Bone marrow (tissue), 2 donors: ENCODE measurements around the gene XYLT1.

Experiments
- DNase-seq, 2 donors: peaks; one replicate each; lab custom pipeline; 2025; lab: John Stamatoyannopoulos, UW

The XYLT1 gene

GRCh38 chr16:17257426-17258023 is 213.2 kb downstream of the XYLT1 start:
- no peak for DNase-seq

DNA sequence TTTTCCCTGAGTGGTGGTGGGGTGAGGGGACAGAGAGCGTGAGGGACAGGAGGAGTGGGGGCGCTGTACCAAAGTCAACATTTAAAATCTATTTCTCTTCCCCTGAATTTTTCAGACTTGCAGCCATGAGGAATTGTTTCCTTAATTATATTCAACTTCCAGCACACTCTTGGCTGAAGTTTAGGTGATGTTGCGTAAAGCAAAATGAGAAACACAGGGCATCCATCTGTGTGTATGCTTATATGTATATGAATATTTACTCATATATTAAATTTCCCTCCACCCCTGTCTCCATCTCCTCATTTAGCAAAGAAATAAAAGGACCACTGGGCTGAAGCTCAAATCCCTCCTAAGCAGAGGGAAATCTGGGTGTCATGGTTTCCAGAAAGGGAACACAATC is 218.1 kb downstream of the XYLT1 start:
- no peak for DNase-seq

DNA sequence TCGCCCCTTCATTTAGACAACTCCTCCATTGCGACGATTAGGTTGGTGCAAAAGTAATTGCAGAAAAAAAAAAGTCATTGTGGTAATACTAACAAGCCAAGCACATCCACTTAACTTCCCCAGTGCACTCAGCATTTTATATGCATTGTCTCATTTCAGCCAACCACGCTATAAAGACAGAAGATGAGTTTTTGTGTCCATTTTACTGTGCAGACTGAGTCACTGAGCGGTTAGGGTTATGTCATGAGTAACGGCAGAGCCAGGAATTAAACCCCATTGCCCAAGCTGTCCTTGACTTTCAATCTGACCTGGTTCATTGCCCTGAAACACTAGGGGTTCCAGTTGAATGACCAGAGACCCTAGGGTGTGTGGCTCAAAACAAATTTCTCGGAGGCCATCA is 218.7 kb downstream of the XYLT1 start:
- no peak for DNase-seq

GRCh38 chr16:17251496-17251895 is 219.3 kb downstream of the XYLT1 start:
- no peak for DNase-seq

DNA sequence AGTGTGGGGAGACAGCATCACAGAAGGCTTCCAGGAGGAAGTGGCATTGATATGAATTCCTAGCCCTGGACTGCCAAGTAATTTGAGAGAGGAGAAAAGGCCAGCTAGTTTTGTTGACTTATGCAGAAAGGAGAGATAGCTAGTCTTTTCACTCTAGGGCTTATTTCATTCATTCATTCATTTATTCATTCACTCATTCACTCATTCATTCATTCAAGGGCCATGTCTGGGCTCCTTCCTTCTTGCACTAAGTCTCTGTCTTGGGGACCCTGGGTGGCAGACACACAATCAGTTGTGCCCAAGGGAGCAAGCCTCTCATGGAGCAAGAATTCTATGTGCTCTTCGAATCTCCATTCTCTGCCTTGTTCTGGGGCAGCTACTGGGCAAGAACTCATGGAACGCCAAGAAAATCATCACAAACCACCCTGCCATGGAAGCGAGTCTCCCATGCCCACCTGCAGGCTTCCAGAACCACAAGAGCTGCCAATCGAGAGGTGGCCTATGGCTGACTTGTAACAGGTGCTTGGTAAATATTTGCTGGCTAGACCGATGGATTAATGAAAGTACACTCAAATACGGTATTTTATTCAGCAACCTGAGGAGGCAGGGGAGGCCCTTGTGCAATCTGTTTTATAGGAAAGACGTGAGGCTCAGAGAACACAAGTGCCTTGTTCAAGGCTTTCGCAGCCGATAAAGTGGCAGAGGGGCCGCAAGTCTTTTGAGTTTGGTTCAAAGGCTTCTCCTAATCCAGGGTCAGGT is 223.6 kb downstream of the XYLT1 start:
- no peak for DNase-seq

- no peak for DNase-seq
Observed at GRCh38 chr16:17246268-17246885, 224.4 kb downstream of the XYLT1 start.

- DNase-seq: no peak
Observed at GRCh38 chr16:17245776-17246175, 225.0 kb downstream of the XYLT1 start.

DNA sequence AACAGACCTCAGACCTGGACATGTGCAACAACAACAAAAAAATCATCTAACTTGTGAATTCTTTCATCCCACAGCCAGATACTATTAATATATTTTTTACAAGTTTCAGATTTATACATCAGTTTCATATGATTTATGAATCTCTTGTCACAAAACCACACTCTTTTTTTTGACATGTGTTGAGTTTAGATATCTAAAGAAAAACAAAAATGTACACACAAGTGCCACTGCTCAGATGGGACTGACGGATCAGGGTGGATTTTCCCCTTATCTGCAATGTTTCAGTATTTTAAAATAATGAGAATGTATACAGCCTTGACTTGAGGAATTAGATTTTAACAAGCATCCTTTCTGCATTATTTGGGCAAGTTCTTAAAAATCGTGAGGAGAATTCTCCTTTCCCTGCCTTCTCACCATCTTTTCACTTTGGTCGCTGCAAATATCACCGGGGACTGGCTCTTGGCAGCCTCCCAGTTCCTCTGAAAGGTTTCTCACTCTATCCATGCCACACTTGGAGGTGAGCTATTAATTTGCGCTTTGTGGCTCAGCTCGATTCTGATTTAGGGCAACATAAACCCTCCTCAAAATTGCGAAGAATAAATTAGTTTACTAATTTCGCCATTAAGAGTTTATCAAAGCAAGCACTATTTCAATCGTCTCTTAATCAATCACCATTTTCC is 225.7 kb downstream of the XYLT1 start:
- DNase-seq: no peak

DNA sequence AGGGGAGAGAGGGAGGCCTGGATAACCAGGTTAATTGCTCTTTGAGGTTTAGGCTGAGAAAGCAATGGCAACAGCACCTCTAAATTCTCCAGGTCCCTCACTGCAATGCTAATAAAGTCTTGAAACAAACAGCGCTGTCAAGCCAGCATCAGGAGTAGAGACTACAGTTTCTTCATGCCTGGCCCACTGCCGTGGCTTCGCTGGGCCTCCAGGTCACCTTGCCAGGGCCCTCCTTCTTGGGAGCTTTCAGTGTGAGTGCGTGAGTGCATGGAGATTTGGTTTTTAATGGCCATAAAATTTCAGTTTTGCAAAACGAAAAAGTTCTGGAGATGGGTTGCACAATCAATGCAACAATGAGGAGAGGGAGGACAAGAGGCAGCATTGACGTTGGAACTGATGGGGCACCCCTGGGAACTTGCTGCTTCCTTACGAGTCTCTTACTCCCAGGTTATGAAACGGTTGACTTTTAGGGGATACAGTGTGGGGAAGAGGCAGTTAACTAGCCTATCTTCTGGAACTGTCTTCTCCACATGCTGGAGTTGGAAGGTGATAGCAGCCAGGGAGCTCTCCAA is 229.4 kb downstream of the XYLT1 start:
- no peak for DNase-seq

GRCh38 chr16:17238285-17239028 is 232.3 kb downstream of the XYLT1 start:
- peak in 1 of 2 donors; percentile 31 for DNase-seq

DNA sequence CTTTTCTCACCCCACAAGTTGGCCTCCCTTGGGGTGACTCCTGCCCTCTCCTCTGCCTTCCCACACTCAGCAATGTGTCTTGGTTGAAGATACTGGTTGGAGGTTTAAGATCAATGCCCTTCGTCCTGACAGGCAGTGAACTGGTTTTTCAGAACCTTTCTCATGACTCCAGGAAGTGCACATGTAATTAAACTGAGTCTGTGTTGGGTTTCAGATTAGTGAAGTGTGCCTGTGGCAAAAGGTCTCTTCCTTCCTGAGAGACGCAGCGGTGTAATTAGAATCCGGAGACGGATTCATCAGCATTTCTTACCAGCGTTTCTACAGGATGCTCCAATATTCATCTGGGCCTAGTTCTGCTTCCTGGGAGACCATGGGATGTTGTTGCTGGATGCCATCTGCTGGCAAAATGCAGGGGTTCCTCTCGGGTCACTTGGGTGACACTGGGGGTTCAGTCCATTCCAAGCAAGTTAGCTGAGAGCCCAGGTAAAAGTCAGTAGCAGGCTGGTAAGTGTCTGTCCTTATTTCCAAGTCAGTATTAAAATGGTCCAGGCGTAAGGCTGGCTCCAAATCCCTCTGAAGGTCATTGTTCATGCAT is 233.3 kb downstream of the XYLT1 start:
- DNase-seq: peak in 1 of 2 donors; percentile 6

DNA sequence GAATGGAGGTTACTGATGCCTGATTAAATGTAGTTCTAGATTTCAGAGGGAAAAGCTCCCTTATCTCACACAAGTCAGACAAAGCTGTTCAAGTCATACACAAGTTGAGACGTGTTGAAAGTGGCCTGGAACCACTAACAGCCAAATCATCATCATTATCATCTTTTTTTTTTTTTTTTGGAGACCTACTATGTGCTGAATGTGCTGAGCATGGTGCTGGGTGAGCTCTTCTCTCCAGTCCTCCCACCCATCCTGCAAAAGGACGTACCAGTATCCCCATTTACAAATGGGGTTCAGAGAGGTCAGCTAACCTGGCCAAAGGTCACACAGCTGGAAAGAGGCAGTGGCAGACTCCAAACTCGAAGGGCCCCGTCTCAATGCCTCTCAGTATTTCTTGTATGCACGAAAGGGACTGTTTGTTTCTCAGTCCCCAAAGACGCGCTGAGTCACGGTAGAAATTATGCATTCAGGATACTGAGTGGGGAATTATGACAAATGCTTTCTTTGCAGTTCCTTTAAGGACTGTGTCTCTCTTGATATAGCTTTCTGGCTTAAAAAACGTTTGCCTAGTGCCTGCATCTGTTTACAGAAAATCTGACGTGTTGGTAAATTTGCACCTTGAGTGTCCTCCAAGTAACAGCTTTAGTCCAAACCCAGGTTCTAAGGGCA is 235.5 kb downstream of the XYLT1 start:
- DNase-seq: peak; percentile 15 to 76

DNA sequence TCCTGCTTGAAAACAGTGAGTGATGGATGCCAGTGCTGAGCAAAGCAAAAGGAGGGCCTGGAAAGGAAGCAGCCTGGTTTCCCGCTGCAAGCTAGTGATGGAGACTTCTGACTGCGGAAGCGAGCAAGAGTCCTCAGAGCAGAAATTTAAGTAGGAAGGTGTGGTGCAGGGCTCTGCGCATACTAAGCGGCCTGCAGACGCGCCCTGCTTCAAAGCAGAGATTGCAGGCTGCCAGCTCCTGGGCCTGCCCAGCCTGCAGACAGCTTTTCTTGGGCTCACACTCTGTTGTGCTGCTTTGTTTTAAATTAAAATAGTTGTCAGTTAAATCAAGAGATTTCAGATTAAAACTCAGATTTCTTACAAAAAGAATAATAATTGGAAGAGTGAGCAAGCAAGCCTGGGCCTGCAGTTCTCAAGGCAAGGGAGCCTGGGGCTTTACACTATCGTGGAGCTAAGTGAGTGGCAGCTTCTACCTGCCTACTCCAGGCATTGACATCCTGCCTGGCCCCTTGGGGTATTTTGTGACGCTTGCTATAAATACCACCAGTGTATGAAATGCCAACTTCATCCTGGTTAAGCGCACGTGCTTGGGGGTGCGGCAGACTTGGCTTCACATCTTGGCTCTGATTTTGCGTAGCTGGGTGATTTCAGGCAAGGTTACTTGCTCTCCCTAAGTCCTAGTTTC is 237.3 kb downstream of the XYLT1 start:
- no peak for DNase-seq

GRCh38 chr16:17232487-17232886 is 238.3 kb downstream of the XYLT1 start:
- DNase-seq: no peak

DNA sequence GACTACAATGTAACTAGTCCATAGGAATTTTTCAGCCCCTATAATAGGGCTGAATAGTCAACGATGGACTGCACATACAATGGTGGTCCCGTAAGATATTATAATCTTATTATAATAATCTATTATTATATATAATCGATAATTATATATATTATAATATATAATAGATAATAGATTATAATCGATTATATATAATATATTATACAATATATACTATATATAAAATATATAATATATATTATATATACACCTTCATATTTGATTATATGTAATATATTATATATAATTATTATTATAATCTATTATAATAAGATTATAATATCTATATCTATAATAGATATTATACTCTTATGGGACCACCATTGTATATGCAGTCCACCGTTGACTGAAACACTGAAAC is 238.8 kb downstream of the XYLT1 start:
- no peak for DNase-seq

DNA sequence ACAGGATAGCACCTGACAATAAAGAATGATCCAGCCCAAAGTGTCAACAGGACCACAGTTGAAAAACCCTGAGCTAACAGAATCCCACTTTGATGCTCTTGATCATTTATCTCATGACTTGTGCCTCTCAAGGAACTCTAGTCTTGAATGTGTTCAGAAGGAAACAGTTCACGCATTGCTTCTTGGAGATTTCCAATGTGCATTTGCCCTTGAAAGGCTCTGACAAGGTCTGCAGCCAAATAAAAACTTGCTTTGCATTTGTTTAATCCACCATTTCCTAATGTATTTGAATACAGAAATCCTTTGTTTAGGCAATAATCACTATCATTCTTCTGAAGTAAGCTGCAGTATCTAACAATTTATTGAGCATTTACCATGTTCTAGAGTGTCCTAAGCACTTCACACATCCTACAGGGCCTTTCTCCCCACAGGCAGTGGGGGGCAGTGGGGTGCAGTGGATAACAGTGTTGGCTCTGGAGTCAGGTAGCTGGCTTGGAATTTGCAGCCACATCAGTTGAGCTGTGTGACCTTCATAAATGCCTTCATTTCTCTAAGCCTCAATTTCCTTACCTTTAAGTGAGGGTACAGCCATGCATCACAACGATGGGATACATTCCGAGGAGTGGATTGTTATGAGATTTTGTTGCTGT is 239.7 kb downstream of the XYLT1 start:
- no peak for DNase-seq

- no peak for DNase-seq
Observed at GRCh38 chr16:17229766-17230165, 241.0 kb downstream of the XYLT1 start.

DNA sequence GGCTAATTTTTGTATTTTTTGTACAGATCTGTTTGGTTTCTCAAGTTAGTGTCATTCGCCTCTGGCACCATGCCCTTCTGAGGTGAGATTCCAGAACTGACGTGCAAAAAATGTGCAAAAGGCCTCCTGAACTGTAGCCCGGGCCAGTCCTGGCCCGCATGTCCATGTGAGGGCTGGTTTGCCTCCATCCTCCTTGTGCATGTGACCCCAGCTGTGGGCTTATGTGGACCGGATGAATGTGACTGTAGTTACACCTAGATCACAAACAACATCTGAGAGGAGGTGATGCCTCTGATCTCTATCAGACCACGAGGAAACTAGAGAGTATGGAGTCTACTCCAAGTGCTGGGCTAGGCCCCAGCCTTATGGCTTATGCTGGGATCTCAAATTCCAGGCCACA is 241.6 kb downstream of the XYLT1 start:
- no peak for DNase-seq

DNA sequence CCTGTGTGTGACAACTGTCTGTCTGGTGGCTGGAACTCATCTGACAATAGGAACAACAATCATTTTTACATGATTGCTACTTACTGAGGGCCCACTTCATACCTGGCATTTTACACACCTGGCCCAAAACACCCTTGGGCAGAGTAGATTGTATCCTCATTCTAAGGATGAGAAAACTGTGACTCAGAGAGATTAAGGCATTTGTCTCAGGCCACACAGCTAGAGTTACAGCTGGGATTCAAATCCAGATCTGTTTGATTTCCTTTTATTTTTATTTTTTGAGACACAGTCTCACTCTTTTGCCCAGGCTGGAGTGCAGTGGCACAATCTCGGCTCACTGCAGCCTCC is 242.1 kb downstream of the XYLT1 start:
- DNase-seq: no peak
